Medulla oblongata (tissue), 1 donor: ENCODE results near the gene CD63.
"Not testable (repeated sequence)": the region's sequence is repeated elsewhere in the genome, so short reads cannot be mapped to it uniquely, and the experiment has no call there.

Experiments used
- DNase-seq: peaks from one replicate; pipeline ENCODE4 v3.0.0-alpha.2; 2015; ENCODE audit errors: extremely low spot score

Gene CD63

GRCh38 chr12:55728939-55729818, at the start of gene CD63:
TSS of gene CD63 (minus strand) at chr12:55729009. CDS start at chr12:55728341, 668 bp downstream.
- peak; percentile 98 for DNase-seq

- DNase-seq, result no peak
Observed at GRCh38 chr12:55777856-55778255, 49.0 kb upstream of the CD63 start.

GRCh38 chr12:55771736-55772135, 42.9 kb upstream of the CD63 start:
- DNase-seq, result no peak

GRCh38 chr12:55767156-55767555, 38.3 kb upstream of the CD63 start:
- no peak for DNase-seq

GRCh38 chr12:55765736-55766290, 37.0 kb upstream of the CD63 start:
- no peak for DNase-seq

GRCh38 chr12:55762646-55763045, 33.8 kb upstream of the CD63 start:
- no peak for DNase-seq

- no peak for DNase-seq
Observed at GRCh38 chr12:55760663-55761062, 31.9 kb upstream of the CD63 start.

GRCh38 chr12:55758575-55758974, 29.8 kb upstream of the CD63 start:
- DNase-seq, result not testable (repeated sequence)

- no peak for DNase-seq
Observed at GRCh38 chr12:55757701-55758100, 28.9 kb upstream of the CD63 start.

GRCh38 chr12:55755246-55755645, 26.4 kb upstream of the CD63 start:
- no peak for DNase-seq

GRCh38 chr12:55748230-55748993, 19.6 kb upstream of the CD63 start:
- DNase-seq, result no peak

GRCh38 chr12:55746913-55747231, 18.1 kb upstream of the CD63 start:
- DNase-seq, result no peak

- no peak for DNase-seq
Observed at GRCh38 chr12:55746174-55746912, 17.5 kb upstream of the CD63 start.

GRCh38 chr12:55745361-55746173, 16.8 kb upstream of the CD63 start:
- no peak for DNase-seq

- no peak for DNase-seq
Observed at GRCh38 chr12:55744340-55745030, 15.7 kb upstream of the CD63 start.

GRCh38 chr12:55743406-55744339, 14.9 kb upstream of the CD63 start:
- DNase-seq, result no peak

GRCh38 chr12:55742719-55743405, 14.1 kb upstream of the CD63 start, which contains the start of gene GDF11:
TSS of gene GDF11 (plus strand) at chr12:55743122. CDS start at chr12:55743317, 195 bp downstream.
- DNase-seq, result peak; percentile 92

GRCh38 chr12:55741931-55742680, 13.3 kb upstream of the CD63 start:
- DNase-seq, result no peak
